AG10803 (cell line): ENCODE data around the gene PIP5K1A.

Experiments
- DNase-seq: peaks from one replicate; pipeline ENCODE4 v3.0.0; 2010; ENCODE audit warnings: low read depth
- H3K4me3 ChIP-seq: 2 replicates; pipeline ENCODE4 v1.5.1; 2011; ENCODE audit warnings: mild to moderate bottlenecking, low read length, control low read depth
- TF ChIP-seq, protein P1 (sequence below): conservative IDR thresholded peaks from 2 replicates; pipeline ENCODE4 v1.5.1; 2011; ENCODE audit warnings: mild to moderate bottlenecking, low read length, control low read depth, inconsistent platforms

The PIP5K1A gene

DNA sequence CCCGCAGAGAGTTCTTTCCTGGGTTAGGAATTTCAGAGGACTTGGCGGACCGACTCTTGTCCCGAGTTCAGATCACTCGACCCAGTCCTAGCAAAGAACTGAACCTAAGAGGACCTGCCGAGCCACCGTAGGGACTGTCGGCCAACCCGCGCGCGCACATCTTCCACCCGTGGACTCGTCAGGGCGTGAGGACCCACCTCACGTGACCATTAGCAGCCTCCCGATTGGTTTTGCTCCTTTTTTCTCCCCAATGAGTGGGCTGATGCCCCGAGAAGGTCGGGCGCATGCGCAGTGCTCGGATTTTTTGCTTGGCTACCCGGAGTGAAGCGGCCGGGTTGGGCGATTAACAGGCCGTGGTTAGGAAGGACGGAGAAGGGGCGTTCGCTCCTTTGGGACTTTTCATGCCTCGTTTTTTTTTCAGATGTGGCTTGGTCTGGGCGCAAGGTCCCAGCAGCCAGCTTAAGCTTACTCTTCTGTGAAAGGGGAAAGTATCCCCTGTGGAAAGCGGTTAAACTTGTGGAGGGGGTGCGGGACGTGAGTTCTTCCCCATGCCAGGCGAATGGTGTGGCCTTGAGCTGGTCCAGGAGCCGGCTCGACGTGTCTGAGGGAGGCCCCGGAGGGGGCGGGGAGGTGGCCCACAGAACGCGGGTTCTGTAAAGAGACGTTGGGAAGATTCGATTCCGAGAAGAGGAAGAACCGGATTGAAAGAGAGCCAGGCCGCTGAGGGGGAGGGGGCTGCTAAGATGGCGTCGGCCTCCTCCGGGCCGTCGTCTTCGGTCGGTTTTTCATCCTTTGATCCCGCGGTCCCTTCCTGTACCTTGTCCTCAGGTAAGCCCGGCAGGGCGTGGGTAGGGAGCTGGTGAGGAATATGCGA is at the start of gene PIP5K1A:
Gene PIP5K1A, plus strand, starts transcription at position 299 of the 874 bp plus-strand sequence. Its CDS starts 445 bp downstream, at position 744.
- TF ChIP-seq, protein P1, sequence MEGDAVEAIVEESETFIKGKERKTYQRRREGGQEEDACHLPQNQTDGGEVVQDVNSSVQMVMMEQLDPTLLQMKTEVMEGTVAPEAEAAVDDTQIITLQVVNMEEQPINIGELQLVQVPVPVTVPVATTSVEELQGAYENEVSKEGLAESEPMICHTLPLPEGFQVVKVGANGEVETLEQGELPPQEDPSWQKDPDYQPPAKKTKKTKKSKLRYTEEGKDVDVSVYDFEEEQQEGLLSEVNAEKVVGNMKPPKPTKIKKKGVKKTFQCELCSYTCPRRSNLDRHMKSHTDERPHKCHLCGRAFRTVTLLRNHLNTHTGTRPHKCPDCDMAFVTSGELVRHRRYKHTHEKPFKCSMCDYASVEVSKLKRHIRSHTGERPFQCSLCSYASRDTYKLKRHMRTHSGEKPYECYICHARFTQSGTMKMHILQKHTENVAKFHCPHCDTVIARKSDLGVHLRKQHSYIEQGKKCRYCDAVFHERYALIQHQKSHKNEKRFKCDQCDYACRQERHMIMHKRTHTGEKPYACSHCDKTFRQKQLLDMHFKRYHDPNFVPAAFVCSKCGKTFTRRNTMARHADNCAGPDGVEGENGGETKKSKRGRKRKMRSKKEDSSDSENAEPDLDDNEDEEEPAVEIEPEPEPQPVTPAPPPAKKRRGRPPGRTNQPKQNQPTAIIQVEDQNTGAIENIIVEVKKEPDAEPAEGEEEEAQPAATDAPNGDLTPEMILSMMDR: no peak

DNA sequence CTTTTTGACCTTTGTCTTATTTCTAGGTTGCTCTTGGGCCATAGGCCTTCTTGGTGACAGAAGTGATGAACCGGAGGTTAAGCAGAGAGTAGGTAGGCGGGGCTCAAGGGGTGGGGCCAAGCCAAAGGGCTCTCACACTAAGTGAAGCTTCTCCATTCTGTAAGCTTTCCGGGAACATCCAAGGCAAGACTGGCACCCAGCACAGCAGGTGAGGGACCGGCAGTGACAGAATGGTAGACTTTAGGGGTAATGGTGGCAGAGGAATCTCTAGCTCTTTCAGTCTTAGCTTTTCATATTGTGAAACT is 41.9 kb upstream of the PIP5K1A start, which contains the start of gene TNFAIP8L2:
Gene TNFAIP8L2, plus strand, starts transcription at position 135 of the 305 bp plus-strand sequence. CDS start 2,049 bp downstream, outside the sequence.
- TF ChIP-seq, protein P1: no peak
- no peak for DNase-seq
- H3K4me3 ChIP-seq: no peak within 1 kb of the TSS

More for the DNA sequence above, at the start of gene PIP5K1A:
- peak within 1 kb of the TSS; percentile 100 for H3K4me3 ChIP-seq
- peak; percentile 98 for DNase-seq

- H3K4me3 ChIP-seq: no peak overlapping the region
- DNase-seq: no peak
- TF ChIP-seq, protein P1: no peak
Measured at GRCh38 chr1:151157067-151157531, 41.3 kb upstream of the PIP5K1A start.

- H3K4me3 ChIP-seq: no peak overlapping the region
- DNase-seq: no peak
- TF ChIP-seq, protein P1: no peak
Measured at GRCh38 chr1:151158326-151158725, 40.0 kb upstream of the PIP5K1A start.

- H3K4me3 ChIP-seq: no peak overlapping the region
- DNase-seq: no peak
- TF ChIP-seq, protein P1: no peak
Measured at GRCh38 chr1:151158751-151159251, 39.6 kb upstream of the PIP5K1A start.

- TF ChIP-seq, protein P1: no peak
- no peak for DNase-seq
- H3K4me3 ChIP-seq: no peak overlapping the region
Measured at GRCh38 chr1:151159373-151159772, 39.0 kb upstream of the PIP5K1A start.
